Cardiac septum (tissue), 1 donor: ENCODE results near the gene DENND11. TPM values are rescaled to one million over a fixed set of nuclear protein-coding genes. Genes with fewer than 3 reads are reported as not detected.

Experiments
- DNase-seq: peaks from one replicate; pipeline ENCODE4 v3.0.0-alpha.2; 2020; ENCODE audit warnings: low spot score
- intact Hi-C: fragments of 100-400 bp; cut with DNase I; formaldehyde crosslinking; loops from one replicate; pipeline ENCODE4 v1.14.0; 2022
- total RNA-seq: library from RNA; stranded (reverse); fragmentation: NEBNext Ultra II Directional; extraction: Animal tissue kit (Norgen Biotek cat#: 25700); gene quantifications from one replicate; pipeline ENCODE4 v1.2.1, GENCODE V29; 2021
- donor health status: DM: no; HTN: no; CAD: no.

DENND11 gene
- total RNA-seq, 1 donor from 2014 or later = 8.7 TPM

GRCh38 chr7:141709749-141710148 lies 7.8 kb upstream of the DENND11 start:
- no peak for DNase-seq
- intact Hi-C loops = no loop called here

DNA sequence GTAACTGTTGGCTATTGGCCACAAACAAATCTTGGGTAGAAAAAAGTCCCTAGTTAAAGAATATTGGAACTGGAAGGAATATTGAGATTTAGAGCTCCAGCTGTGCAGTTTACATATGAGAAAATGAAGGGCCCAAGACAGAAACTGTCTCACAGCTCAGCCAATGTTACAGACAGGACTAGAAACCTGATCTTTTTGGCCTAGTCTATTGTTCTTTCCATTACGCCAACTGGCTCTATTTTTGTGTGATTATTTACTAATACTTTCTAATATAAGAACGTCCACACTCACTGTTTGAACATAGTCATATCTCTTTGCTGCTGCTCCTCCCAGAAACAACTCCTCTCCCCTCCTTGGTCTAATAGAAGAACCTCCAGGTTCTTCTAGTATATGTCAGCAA lies 7.4 kb upstream of the DENND11 start:
- DNase-seq = no peak
- intact Hi-C loops = no loop called here

DNA sequence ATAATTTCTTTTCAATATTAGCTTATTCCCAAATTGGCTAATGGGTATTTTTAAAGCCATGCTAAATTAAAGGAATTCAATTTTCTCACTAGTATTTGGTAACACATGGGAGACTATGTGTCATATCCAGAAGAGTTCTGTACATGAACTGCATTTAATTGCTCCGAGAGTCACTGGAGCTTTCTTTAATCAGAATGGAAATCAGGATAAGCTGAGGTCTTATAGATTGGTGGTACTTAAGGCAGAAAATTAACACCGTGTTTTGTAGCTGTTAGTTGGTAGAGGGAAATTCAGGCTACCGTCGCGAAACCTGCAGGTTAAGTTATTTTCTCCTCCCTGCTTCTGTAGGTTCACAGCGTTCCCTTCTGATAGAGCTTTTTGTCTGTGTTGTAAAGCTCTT lies 6.4 kb upstream of the DENND11 start, which contains the start of gene WEE2:
WEE2 (plus strand) TSS at position 3 of the 400 bp plus-strand sequence. CDS start 406 bp downstream, outside the sequence.
- intact Hi-C loops = no loop called here

DNA sequence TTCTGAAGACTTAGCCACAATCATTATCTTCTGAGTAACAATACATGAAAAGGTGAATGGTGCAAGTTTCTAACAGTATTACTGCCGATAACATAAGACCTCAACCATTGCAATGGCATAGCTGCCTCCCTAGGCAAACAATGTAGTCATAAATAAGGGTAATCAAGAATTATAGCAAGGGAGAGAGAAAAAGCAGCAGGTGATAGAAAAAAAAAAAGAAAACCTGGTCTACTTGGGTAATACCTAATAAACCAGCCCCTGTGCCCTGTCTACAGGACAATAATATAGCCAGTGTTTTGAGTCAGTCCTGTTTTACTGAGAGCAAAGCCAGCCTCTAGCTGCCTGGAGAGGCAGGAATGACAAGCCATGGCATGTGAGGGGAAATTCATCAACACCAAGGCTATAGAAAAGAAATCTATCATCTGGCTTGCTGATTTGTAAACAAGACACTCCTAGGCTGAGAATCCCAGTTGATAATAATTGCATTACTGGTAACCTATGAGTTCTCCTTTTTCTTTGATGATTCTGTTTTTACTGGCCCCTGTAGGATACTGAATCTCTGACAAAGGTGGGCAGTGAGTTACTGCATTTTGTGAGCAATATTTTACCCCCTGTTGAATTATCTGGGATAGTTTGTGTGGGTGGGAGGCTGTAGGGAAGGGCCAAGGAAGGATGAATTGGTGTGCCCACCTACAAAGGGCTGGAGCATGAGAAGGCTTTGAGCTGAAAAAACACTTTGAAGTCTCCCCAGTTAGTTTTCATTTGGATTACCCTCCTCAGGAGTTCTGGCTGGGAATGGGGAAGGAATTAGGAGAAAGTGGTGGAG lies 4.5 kb upstream of the DENND11 start:
- no peak for DNase-seq
- intact Hi-C loops = no loop called here

More for the DNA sequence above, 6.4 kb upstream of the DENND11 start, which contains the start of gene WEE2:
- no peak for DNase-seq

DNA sequence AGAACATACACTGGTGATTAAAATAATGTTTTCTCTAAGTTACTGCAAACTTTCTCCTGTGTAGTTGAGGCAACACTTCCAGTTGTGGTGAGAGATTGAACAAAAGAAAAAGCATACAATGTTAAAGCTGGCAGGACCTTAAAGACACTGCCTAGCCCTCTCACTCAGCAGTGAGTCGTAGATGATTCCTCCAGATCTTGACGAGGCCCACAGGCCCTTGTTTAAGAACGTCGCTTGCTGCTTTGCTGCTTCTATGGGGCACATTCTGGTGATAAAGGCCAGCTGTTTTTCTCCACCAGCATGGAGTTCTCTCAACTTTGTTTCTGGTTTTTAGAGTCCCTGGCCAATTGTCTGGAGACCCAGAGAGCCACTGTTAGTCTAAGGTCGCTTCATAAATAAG lies 2.8 kb upstream of the DENND11 start:
- DNase-seq = no peak
- intact Hi-C loops = loop anchor here (5.0 kb wide), 1 partner anchor 33 kb away; the partner anchor contains the start of gene SSBP1

GRCh38 chr7:141704112-141704511 lies 2.1 kb upstream of the DENND11 start:
- no peak for DNase-seq
- intact Hi-C loops = loop anchor here (5.0 kb wide), 1 partner anchor 33 kb away; the partner anchor contains the start of gene SSBP1

DNA sequence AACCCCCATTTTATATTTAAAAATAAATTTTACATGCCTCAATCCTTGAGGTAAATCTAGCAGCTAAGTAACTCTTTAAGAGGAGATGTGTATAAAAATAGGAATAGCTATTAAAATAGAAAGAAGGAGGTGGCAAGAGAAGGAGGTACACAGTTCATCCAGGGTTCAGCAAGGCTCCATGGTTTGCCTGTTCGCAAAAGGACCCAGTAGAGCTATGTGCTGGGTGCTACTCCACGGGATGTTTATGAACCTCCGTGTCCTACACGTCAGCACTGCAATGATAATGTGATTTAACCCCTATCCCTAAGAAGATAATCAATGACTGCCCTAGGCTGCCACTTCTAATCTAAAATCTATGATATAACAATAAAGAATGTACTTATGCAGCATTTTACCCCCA lies 926 bp upstream of the DENND11 start:
- intact Hi-C loops = loop anchor here (5.0 kb wide), 1 partner anchor 34 kb away; the partner anchor contains the start of gene SSBP1
- no peak for DNase-seq

GRCh38 chr7:141701489-141702046 lies 398 bp downstream of the DENND11 start:
- intact Hi-C loops = loop anchor here (5.0 kb wide), 1 partner anchor 36 kb away; the partner anchor contains the start of gene SSBP1
- DNase-seq = peak; percentile 75

GRCh38 chr7:141700848-141701371 lies 1.1 kb downstream of the DENND11 start:
- intact Hi-C loops = loop anchor here (5.0 kb wide), 1 partner anchor 36 kb away; the partner anchor contains the start of gene SSBP1
- DNase-seq = no peak

- intact Hi-C loops = loop anchor here (5.0 kb wide), 1 partner anchor 37 kb away; the partner anchor contains the start of gene SSBP1
- no peak for DNase-seq
Observed at GRCh38 chr7:141700296-141700847, 1.6 kb downstream of the DENND11 start.

GRCh38 chr7:141699860-141700259 lies 2.1 kb downstream of the DENND11 start:
- intact Hi-C loops = loop anchor here (5.0 kb wide), 1 partner anchor 37 kb away; the partner anchor contains the start of gene SSBP1

DNA sequence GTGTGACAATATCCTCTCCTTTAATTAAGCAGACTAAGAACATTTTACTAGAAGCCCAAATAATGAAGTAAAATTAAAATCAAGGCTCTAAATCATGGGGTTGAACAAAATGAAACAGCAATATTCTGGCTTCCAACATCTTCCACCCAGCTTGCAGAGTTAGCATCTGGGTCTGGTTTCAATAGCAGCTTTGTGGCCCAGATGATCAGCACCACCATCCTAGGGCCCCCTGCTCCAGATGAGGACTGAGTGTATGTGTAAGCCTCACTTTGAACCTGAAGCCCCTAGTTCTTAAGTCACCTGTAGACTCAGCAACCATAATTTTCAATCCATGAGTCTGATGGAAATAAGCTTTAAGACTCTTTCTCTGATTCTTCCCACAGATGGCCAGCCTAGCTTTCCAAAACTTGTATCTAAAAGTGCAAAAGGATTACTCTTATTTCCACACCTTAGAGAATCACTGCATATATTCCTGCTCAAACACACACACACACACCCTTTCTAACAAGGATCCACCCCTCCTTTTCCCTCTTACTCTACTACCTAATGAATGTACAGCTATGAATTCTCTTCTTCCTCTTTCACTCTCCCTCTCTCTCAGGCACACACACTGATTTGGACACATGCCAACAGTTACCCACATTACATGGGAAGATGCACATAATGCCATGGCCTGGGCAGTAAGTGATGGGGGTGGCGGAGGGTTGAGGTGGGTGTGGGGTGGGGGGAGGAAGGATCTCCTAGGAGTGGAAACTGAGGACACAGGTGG lies 3.5 kb downstream of the DENND11 start:
- DNase-seq = no peak

More at GRCh38 chr7:141699860-141700259, 2.1 kb downstream of the DENND11 start:
- no peak for DNase-seq

GRCh38 chr7:141697211-141697871 lies 4.6 kb downstream of the DENND11 start:
- DNase-seq = no peak
- intact Hi-C loops = no loop called here

More for the DNA sequence above, 3.5 kb downstream of the DENND11 start:
- intact Hi-C loops = no loop called here

DNA sequence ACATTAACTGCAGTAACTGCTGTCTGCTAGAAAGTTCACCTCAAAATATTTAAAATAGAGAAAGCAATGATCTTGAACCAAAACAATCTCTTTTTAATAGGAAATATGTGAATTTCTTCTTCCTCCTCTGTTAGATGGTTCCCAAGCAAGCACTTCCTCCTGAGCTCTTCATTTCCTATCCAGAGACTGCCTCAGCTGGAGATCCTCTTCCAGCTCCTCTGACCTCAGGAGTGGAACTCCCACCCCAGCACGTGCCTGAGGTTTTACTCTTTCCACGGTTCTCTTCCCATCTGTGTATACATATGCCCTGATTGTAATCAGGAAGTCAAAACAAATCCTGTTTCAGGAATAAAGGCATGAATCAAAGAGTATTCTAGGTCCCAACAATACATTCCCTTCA lies 5.6 kb downstream of the DENND11 start:
- intact Hi-C loops = no loop called here
- no peak for DNase-seq

DNA sequence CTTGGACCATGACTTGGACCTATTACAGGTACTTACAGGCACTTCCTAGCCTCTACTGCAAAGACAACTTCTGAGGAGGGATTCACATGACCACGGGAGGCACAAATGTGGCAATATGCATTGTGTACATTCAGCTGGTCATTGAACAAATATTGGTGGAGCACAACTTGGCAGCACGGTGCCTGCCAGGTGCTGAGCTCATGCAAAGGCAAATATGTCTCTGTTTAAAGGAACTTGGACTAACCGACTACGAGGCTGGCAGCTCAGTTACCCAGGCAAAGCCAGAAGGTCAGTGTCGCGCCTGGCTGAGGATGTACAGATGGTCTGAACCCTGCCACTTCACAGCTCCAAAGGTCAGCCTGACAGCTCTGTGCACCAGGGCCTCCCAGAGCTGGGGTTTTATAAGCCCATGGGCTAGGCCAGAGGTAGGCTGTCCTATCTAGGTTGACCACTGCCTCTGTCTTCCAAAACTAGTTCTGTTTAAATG lies 6.1 kb downstream of the DENND11 start:
- no peak for DNase-seq
- intact Hi-C loops = no loop called here

- no peak for DNase-seq
- intact Hi-C loops = no loop called here
Observed at GRCh38 chr7:141693082-141693481, 8.9 kb downstream of the DENND11 start.

DNA sequence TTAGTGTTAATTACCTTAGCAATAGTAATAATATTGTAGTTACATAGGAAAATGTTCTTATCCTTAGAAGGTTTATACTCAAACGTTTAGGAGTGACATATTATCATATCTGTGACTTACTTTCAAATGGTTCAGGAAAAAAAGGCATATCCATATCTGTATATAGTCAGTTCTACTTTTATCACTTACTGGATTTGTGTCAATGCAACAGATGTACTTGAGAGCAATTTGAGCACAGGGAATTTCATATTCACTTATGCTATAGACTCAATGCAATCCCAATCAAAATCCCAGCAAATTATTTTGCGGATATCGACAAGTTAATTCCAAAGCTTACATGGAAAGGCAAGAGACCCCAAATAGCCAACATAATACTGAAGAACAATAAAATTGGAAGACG lies 10.0 kb downstream of the DENND11 start:
- no peak for DNase-seq
- intact Hi-C loops = no loop called here

DNA sequence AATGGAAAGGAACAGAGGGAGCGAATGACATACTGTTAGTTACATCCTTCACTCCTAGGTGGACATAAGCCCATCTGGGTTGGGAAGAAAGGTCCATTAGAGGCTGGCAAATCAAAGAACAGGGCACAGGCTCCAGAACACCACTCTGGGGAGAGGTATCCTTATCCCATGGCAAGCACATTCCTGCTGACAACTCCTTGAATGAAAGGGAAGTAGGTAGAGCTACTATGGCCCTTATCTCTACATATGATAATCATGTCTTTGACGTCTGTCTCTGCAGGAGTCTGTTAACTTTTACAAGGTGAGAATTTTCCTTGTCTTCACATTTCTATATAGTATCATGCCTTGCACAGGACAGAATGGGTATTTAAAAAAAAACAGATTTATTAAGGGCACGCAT lies 10.4 kb downstream of the DENND11 start:
- no peak for DNase-seq
- intact Hi-C loops = no loop called here
